Brain microvascular endothelial cell (primary cell): ENCODE data around the gene RNPEP.
"Not testable (repeated sequence)": the region's sequence is repeated elsewhere in the genome, so short reads cannot be mapped to it uniquely, and the experiment has no call there.

Source experiments
- DNase-seq: peaks from one replicate; pipeline ENCODE4 v3.0.0-alpha.2; 2020
- H3K27ac ChIP-seq: fragments of 250-450 bp; sonication (Bioruptor Pico); 2 replicates; pipeline ENCODE4 v1.5.1; 2020; ENCODE audit warnings: mild to moderate bottlenecking, moderate library complexity
- H3K27me3 ChIP-seq: fragments of 250-450 bp; sonication (Bioruptor Pico); replicated peaks from 2 replicates; pipeline ENCODE4 v1.5.1; 2020; ENCODE audit warnings: mild to moderate bottlenecking
- H3K36me3 ChIP-seq: fragments of 250-450 bp; sonication (Bioruptor Pico); replicated peaks from 2 replicates; pipeline ENCODE4 v1.5.1; 2020; ENCODE audit warnings: mild to moderate bottlenecking
- H3K4me3 ChIP-seq: 2 replicates; pipeline ENCODE4 v1.5.1; 2011; ENCODE audit warnings: low read depth, mild to moderate bottlenecking, control low read depth, low read length, moderate library complexity
- CTCF ChIP-seq: IDR thresholded peaks from 2 replicates; pipeline ENCODE4 v1.5.1; 2011; ENCODE audit warnings: low read depth, mild to moderate bottlenecking, moderate library complexity, low read length, control low read depth, inconsistent platforms; ENCODE audit errors: missing control alignments
- in situ Hi-C: cut with HindIII; loops from 2 replicates; pipeline ENCODE4 v1.10.0; 2017; ENCODE audit warnings: low sequenced_read_pairs, low pct_ligation_motif_present

Gene RNPEP

GRCh38 chr1:202016022-202016810, 33.8 kb downstream of the RNPEP start:
- no peak for TF ChIP-seq CTCF
- DNase-seq = no peak
- Histone ChIP-seq H3K36me3 (no peaks in the 10 kb centered on the region), H3K27ac (no peak overlapping the region), H3K27me3 (no peaks in the 10 kb centered on the region), H3K4me3 (no peak overlapping the region)
- in situ Hi-C loops = loop anchor here (25.0 kb wide), 1 partner anchor 121 kb away; the partner anchor contains the start of gene ARL8A

DNA sequence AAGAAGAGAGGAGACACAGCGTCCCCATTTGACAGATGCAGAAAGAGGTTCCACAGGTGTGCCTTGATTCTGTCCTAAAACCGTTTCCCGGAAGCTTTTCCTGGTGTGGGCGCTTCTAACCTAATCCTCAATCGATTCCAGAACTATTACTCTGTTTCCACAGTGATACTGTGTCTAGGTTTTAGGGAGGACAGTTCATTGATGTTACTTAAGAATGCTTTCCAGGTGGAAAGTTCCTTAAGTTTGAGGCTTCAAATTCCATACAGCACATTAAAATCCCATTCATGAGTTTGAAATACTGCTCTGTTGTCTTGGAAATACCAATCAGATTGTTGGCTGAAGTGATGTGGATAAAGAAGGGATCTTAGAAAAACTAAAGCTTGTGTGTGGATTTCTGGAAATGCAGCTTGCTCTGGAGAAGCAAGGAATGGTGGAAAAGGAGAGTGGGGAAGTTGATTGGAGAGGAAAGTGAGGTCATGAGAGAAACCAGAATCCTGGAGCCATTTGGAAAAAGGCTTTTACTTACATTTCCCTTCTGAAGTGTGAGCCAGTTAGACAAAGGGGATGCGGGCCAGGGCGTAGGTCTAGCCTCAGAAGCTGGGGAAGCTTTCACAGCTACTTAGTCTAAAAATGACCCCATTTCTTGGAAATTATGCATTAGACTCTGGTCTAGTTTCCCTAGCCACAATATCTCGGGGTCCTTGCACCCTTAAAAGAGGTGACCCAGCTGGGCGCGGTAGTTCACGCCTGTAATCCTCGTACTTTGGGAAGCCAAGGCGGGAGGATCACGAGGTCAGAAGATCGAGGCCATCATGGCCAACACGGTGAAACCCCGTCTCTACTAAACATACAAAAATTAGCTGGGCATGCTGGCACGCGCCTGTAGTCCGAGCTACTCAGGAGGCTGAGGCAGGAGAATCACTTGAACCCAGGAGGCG, 34.6 kb downstream of the RNPEP start:
- in situ Hi-C loops = loop anchor here (25.0 kb wide), 1 partner anchor 120 kb away; the partner anchor contains the start of gene ARL8A
- TF ChIP-seq CTCF = no peak
- Histone ChIP-seq H3K27me3 (no peaks in the 10 kb centered on the region), H3K4me3 (no peak overlapping the region), H3K36me3 (no peaks in the 10 kb centered on the region), H3K27ac (no peak overlapping the region)
- no peak for DNase-seq

DNA sequence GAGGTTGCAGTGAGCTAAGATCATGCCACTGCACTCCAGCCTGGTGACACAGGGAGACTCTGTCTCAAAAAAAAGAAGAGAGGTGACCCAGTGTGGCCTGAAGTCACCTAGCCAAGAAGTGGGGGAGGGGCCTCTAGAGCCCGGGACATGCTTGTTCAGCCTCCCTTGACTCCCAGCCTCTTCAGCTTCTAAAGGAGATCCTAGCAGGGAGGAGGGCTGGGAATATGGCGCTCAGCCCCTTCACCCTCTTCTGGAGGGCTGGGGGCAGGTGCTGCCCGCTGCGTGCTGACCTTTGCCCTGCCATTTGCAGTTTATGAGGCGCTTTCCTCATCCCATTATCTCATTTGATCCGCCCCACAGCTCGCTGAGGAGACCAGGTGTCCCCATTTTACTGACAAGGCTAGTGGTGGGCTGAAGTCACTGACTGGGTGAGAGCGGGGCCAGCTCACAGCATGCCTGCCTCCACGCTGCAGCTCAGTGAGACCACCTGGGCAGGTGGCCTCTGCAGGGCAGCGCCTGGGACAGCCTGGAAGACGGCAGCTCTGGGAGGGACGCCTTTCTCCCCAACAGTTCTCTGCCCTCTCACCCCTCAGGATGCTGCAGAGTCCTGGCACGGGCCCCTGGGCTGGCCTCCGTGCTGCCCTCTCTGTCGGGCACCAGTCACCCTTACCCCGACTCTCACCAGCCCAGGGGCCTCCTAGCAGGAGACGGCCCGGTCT, 35.5 kb downstream of the RNPEP start:
- no peaks in the 10 kb centered on the region for H3K36me3 ChIP-seq
- in situ Hi-C loops = loop anchor here (25.0 kb wide), 1 partner anchor 119 kb away; the partner anchor contains the start of gene ARL8A

GRCh38 chr1:202018468-202019234, 36.2 kb downstream of the RNPEP start:
- Histone ChIP-seq H3K27ac (no peak overlapping the region), H3K27me3 (no peaks in the 10 kb centered on the region), H3K36me3 (no peaks in the 10 kb centered on the region), H3K4me3 (no peak overlapping the region)
- in situ Hi-C loops = loop anchor here (25.0 kb wide), 1 partner anchor 119 kb away; the partner anchor contains the start of gene ARL8A
- no peak for DNase-seq
- no peak for TF ChIP-seq CTCF

More for the DNA sequence above, 35.5 kb downstream of the RNPEP start:
- Histone ChIP-seq H3K4me3 (no peak overlapping the region), H3K27ac (no peak overlapping the region), H3K27me3 (no peaks in the 10 kb centered on the region)
- TF ChIP-seq CTCF = no peak
- no peak for DNase-seq

GRCh38 chr1:202019235-202019558, 36.7 kb downstream of the RNPEP start:
- not testable (repeated sequence) for H3K36me3 ChIP-seq, H3K27me3 ChIP-seq, H3K27ac ChIP-seq, H3K4me3 ChIP-seq, DNase-seq
- in situ Hi-C loops = loop anchor here (25.0 kb wide), 1 partner anchor 118 kb away; the partner anchor contains the start of gene ARL8A
